OCI-LY3 (cell line): ENCODE measurements around the gene FRRS1L.

ENCODE experiments used
- EZH2phosphoT487 ChIP-seq: fragments of 200-600 bp; shearing (Covaris generic); IDR thresholded peaks from 2 replicates; pipeline ENCODE4 v1.6.1; 2018; ENCODE audit warnings: antibody characterized with exemption, mixed run types, low read depth
- TF ChIP-seq, protein P1 (sequence below): fragments of 200-600, 300-600 bp; sonication (generic); IDR thresholded peaks from 2 replicates; pipeline ENCODE4 v1.5.1; 2014; ENCODE audit warnings: antibody characterized with exemption, low read length, low read depth

- TF ChIP-seq, protein P1, sequence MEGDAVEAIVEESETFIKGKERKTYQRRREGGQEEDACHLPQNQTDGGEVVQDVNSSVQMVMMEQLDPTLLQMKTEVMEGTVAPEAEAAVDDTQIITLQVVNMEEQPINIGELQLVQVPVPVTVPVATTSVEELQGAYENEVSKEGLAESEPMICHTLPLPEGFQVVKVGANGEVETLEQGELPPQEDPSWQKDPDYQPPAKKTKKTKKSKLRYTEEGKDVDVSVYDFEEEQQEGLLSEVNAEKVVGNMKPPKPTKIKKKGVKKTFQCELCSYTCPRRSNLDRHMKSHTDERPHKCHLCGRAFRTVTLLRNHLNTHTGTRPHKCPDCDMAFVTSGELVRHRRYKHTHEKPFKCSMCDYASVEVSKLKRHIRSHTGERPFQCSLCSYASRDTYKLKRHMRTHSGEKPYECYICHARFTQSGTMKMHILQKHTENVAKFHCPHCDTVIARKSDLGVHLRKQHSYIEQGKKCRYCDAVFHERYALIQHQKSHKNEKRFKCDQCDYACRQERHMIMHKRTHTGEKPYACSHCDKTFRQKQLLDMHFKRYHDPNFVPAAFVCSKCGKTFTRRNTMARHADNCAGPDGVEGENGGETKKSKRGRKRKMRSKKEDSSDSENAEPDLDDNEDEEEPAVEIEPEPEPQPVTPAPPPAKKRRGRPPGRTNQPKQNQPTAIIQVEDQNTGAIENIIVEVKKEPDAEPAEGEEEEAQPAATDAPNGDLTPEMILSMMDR, result no peak
- no peak for TF ChIP-seq EZH2phosphoT487
Measured at GRCh38 chr9:109205526-109205925, 38.5 kb upstream of the FRRS1L start.
